ENCODE measurements around the gene TBX1.

Gene TBX1

DNA sequence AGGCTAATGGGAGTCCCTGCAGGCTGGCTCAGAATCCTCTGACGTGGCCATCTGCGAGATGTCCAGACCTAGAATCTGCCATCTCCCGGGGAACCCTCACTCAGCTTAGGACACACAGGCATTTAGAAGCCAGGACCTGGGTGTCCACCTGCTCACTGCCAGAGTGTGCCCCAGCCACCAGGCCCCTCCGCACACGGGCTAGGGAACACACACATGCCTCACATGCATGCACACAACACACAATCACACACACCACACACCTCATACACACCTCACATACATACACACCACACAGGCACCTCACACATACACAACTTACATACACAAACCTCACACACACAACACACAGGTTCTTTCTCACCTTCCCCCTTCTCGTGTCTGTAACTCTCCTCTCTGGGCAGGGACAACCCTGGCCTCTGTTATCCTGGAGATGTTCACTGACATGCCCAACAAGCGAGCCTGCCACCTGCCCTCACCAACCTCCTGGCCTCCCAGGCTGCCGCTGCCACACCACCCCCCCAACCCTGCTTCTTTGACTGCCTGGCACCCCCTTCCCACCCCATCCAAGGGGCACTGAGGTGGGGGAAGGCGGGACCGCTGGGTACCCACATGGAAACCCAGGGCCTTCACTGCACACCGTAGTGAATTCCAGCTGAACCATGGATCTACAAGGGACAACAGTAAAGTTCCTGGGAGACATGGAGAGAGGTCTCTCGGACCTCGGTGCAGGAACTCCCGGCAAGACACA is 56.0 kb downstream of the TBX1 start:
- H3K27ac ChIP-seq (ENCODE audit: low read length) = no peak overlapping the region
- H3K4me1 ChIP-seq (ENCODE audit: control insufficient read depth, insufficient read depth, low read length) = no peaks in the 10 kb centered on the region; the same call in 1 of the 2 replicates
- no peaks in the 10 kb centered on the region; the same call in 1 of the 2 replicates for H3K36me3 ChIP-seq (ENCODE audit: control insufficient read depth, insufficient read depth, low read length)
- H3K4me3 ChIP-seq (ENCODE audit: low read length) = no peak overlapping the region
- no peaks in the 10 kb centered on the region for H3K27me3 ChIP-seq (ENCODE audit: control insufficient read depth, insufficient read depth, low read length)
- H3K9me3 ChIP-seq (ENCODE audit: control insufficient read depth, insufficient read depth, low read length) = no peaks in the 10 kb centered on the region
- no peak for DNase-seq (ENCODE audit: low read depth, low spot score)
- 100% methylated on average over 1 of the region's 14 CpGs for WGBS (ENCODE audit: insufficient coverage, insufficient read length)

Measured in iPS DF 6.9 (cell line).